B cell (primary cell): ENCODE results near the gene PIK3CA. TPM values are rescaled to one million over a fixed set of nuclear protein-coding genes. Genes with fewer than 3 reads are reported as not detected.

Experiments used
- ATAC-seq: fragments of 200-7000 bp; cut with Tn5 transposase; one replicate; pipeline ENCODE4 v1.10.0; 2021; ENCODE audit warnings: low read depth, mild to moderate bottlenecking, moderate number of reproducible peaks, moderate library complexity
- CTCF ChIA-PET: fragments of 350-600 bp; sonication (Branson Sonifier 250); formaldehyde crosslinking; loops from one replicate; lab custom pipeline; 2021; ENCODE audit warnings: antibody characterized with exemption, inconsistent platforms; lab: Charles Lee
- POLR2A ChIA-PET: fragments of 350-600 bp; sonication (Branson Sonifier 250); formaldehyde crosslinking; loops from one replicate; lab custom pipeline; 2021; ENCODE audit warnings: antibody characterized with exemption; lab: Charles Lee
- DNase-seq: peaks from one replicate; pipeline ENCODE4 v3.0.0; 2013
- H2AFZ ChIP-seq: 2 replicates; pipeline ENCODE4 v1.6.1; 2012; ENCODE audit warnings: mild to moderate bottlenecking, low read depth, low read length; ENCODE audit not compliant: insufficient read depth, poor library complexity, severe bottlenecking
- H3K27ac ChIP-seq, 2 donors: 1 replicate in 1 of 2; 2 replicates in 1 of 2; pipeline ENCODE4 v1.5.1; 2012 to 2013; ENCODE audit warnings: low read length in 2 of 2, mild to moderate bottlenecking in 2 of 2, moderate library complexity in 1 of 2
- H3K27me3 ChIP-seq, 4 experiments: fragments of 200-600 bp in 1 of 4; sonication (generic) in 1 of 4; replicated peaks in 1 of 4; 1 replicate in 2 of 4; 2 replicates in 2 of 4; pipeline versions ENCODE4 v1.6.1 to v1.7.0; 2013 to 2016; ENCODE audit warnings: low read length in 3 of 4, mild to moderate bottlenecking in 2 of 4, mixed read lengths in 1 of 4, moderate library complexity in 1 of 4; ENCODE audit not compliant: insufficient read depth in 4 of 4, control insufficient read depth in 3 of 4; ENCODE audit errors: control extremely low read depth in 1 of 4
- H3K36me3 ChIP-seq, 2 experiments: replicated peaks in 1 of 2; 1 replicate in 1 of 2; 2 replicates in 1 of 2; pipeline versions ENCODE4 v1.6.1 to v1.7.1; 2013; ENCODE audit warnings: low read length in 1 of 2; ENCODE audit not compliant: insufficient read depth in 2 of 2, control insufficient read depth in 1 of 2; ENCODE audit errors: control extremely low read depth in 1 of 2, extremely low read depth in 1 of 2
- H3K4me1 ChIP-seq, 2 donors: fragments of 200-600 bp in 1 of 2; sonication (generic) in 1 of 2; 1 replicate in 1 of 2; 2 replicates in 1 of 2; pipeline versions ENCODE4 v1.5.1 to v1.6.1; 2013 to 2017; ENCODE audit warnings: low read length in 2 of 2; ENCODE audit not compliant: control insufficient read depth in 2 of 2, insufficient read depth in 2 of 2
- H3K4me2 ChIP-seq: replicated peaks from 2 replicates; pipeline ENCODE3; 2012; ENCODE audit warnings: mild to moderate bottlenecking, low read depth, low read length; ENCODE audit not compliant: poor library complexity, severe bottlenecking
- H3K4me3 ChIP-seq, 5 experiments: fragments of 200-600 bp in 1 of 5; sonication (generic) in 1 of 5; 1 replicate in 3 of 5; 2 replicates in 2 of 5; pipeline versions ENCODE4 v1.5.1 to v1.7.0; 2011 to 2016; ENCODE audit warnings: low read length in 4 of 5, mild to moderate bottlenecking in 4 of 5, low read depth in 2 of 5, control low read depth in 1 of 5, moderate library complexity in 1 of 5; ENCODE audit not compliant: insufficient read depth in 1 of 5; ENCODE audit errors: control extremely low read depth in 1 of 5, extremely low read depth in 1 of 5
- H3K79me2 ChIP-seq: fragments of 200-600 bp; sonication (generic); one replicate; pipeline ENCODE4 v1.6.0; 2016; ENCODE audit warnings: low read length; ENCODE audit not compliant: control insufficient read depth, insufficient read depth
- H3K9ac ChIP-seq: fragments of 200-600 bp; sonication (generic); 2 replicates; pipeline ENCODE4 v1.6.1; 2017; ENCODE audit warnings: mild to moderate bottlenecking, low read length, moderate library complexity
- H3K9me3 ChIP-seq, 3 donors: one replicate each; pipeline versions ENCODE4 v1.6.1 to v1.7.1; 2013; ENCODE audit warnings: low read length in 2 of 3; ENCODE audit not compliant: control insufficient read depth in 2 of 3, insufficient read depth in 1 of 3; ENCODE audit errors: control extremely low read depth in 1 of 3
- H4K20me1 ChIP-seq: 2 replicates; pipeline ENCODE4 v1.6.0; 2012; ENCODE audit warnings: mild to moderate bottlenecking, low read length; ENCODE audit not compliant: insufficient read depth, control insufficient read depth, poor library complexity, severe bottlenecking
- H3K27ac Mint-ChIP-seq: one replicate; pipeline ENCODE4 v1.8.0; 2021; ENCODE audit warnings: mixed read lengths
- H3K27me3 Mint-ChIP-seq: one replicate; pipeline ENCODE4 v1.8.0; 2021; ENCODE audit warnings: mixed read lengths
- H3K4me1 Mint-ChIP-seq: one replicate; pipeline ENCODE4 v1.8.0; 2021; ENCODE audit warnings: mixed read lengths
- H3K4me3 Mint-ChIP-seq: one replicate; pipeline ENCODE4 v1.8.0; 2021; ENCODE audit warnings: mixed read lengths
- H3K9me3 Mint-ChIP-seq: one replicate; pipeline ENCODE4 v1.8.0; 2022; ENCODE audit warnings: mixed read lengths; ENCODE audit not compliant: insufficient read depth
- CTCF ChIP-seq: fragments of 200-600 bp; IDR thresholded peaks from one replicate; pipeline ENCODE4 v1.8.0; 2022; ENCODE audit warnings: antibody characterized with exemption, mild to moderate bottlenecking
- EZH2 ChIP-seq: IDR thresholded peaks from 2 replicates; pipeline ENCODE4 v1.6.1; 2012; ENCODE audit warnings: borderline replicate concordance, low read depth, mild to moderate bottlenecking, moderate library complexity, low read length; ENCODE audit not compliant: insufficient read depth, poor library complexity, severe bottlenecking
- WGBS: methylation state at CpG from one replicate; pipeline ENCODE4 v1.1.5; 2013; ENCODE audit warnings: missing lambda C conversion rate; ENCODE audit not compliant: insufficient coverage; 5-methylcytosine and 5-hydroxymethylcytosine counted together
- intact Hi-C: fragments of 100-400 bp; cut with micrococcal nuclease; formaldehyde crosslinking; loops from one replicate; pipeline ENCODE4 v1.10.0; 2022
- polyA plus RNA-seq: library from polyadenylated mRNA; depleted of rRNA; stranded (reverse); fragments of >200 nt; gene quantifications from 2 replicates; pipeline ENCODE4 v1.2.3, GENCODE V29; 2012
- total RNA-seq, 2 donors: library from RNA; stranded (reverse); fragments of 120-200 nt in 1 of 2; gene quantifications; 1 replicate in 1 of 2; 2 replicates in 1 of 2; pipeline versions ENCODE4 v1.2.3 to v1.2.4, GENCODE V29; 2013 to 2022

PIK3CA gene
- total and polyA plus RNA-seq, 2 donors (not counting 1 experiment from before 2014, with no cell fraction given), result 6.4 to 61.8 TPM

DNA sequence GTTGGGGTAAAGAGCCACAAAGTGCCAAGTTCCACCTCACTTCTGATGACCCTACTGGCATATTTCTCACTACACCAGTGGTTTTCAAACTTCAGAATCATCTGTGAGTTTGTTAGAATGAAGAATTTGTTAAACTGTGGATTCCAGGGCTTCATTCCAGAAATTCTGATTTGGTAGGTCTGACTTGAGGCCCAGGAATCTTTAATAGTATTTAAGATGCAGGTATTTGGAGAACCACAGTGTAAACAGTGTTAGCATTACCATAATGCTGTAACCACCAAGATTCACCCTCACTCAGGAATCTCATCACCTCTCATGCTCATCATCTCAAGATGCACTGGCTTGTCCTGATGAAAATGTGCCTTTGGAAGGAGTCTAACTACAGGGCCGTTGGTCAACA, 96.7 kb downstream of the PIK3CA start:
- ATAC-seq, result no peak
- Histone ChIP-seq H3K27ac (no peak overlapping the region), H3K4me1 (no peaks in the 10 kb centered on the region), H3K9me3 (no peaks in the 10 kb centered on the region), H3K4me3 (no peak overlapping the region), H2AFZ (no peak overlapping the region), H3K79me2 (no peaks in the 10 kb centered on the region), H3K27me3 (no peaks in the 10 kb centered on the region), H3K9ac (no peak overlapping the region), H3K36me3 (no peaks in the 10 kb centered on the region), H4K20me1 (no peaks in the 10 kb centered on the region), H3K4me2 (no peak overlapping the region)
- no peak for TF ChIP-seq CTCF
- TF ChIP-seq EZH2, result no peak
- CTCF ChIA-PET, result no interaction called here
- H3K4me3 Mint-ChIP-seq, result no peak overlapping the region
- H3K4me1 Mint-ChIP-seq, result no peaks in the 10 kb centered on the region
- POLR2A ChIA-PET, result no interaction called here
- WGBS, result 100% methylated on average over 1 of the region's 1 CpG
- intact Hi-C loops, result no loop called here
- H3K27me3 Mint-ChIP-seq, result no peaks in the 10 kb centered on the region
- H3K9me3 Mint-ChIP-seq, result no peaks in the 10 kb centered on the region
- no peak for DNase-seq
- H3K27ac Mint-ChIP-seq, result peak overlapping the region; percentile 41

DNA sequence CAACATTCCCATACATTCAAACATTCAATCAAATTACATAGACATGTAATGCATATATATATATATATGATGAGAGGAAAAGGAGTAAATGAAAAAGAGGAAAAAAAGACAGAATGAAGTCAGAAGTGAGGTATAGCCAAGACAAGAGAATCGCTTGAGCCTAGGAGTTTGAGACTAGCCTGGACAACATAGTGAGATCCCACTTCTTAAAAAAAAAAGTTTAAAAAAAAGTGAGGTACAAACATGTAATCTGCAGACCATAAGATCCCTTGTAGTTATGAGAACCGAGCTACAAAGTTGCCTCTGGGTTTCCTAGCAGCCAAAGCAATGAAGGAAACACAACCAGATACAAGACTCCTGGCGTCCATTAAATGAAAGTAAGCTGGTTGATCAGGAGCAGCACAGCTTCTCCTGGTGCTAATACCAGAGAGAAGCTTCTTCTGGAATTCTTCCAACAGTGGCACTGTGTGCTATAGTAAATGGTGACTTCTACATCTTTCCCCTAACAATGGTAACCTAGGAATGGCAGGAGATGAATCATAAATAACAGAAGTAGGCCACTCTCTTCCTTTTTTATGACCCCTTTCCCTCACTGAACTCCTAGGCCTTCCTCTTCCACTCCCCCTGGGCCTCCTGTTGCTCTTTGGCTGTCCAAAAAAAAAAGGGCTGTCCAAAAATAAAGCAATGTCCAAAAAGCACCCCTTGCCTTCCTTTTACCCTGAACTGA, 99.3 kb downstream of the PIK3CA start:
- intact Hi-C loops, result no loop called here

More for the DNA sequence above, 99.3 kb downstream of the PIK3CA start:
- DNase-seq (no peak), ATAC-seq (no peak)
- ChIA-PET CTCF (no interaction called here), POLR2A (no interaction called here)
- no peaks in the 10 kb centered on the region for H3K9me3 Mint-ChIP-seq
- Histone ChIP-seq H3K9ac (no peak overlapping the region), H3K4me2 (no peak overlapping the region), H3K27ac (no peak overlapping the region), H3K36me3 (peaks cover 0 to 3% of the 10 kb centered on the region in 2 experiments), H4K20me1 (no peaks in the 10 kb centered on the region), H3K27me3 (no peaks in the 10 kb centered on the region), H3K4me3 (no peak overlapping the region), H3K4me1 (no peaks in the 10 kb centered on the region), H3K9me3 (no peaks in the 10 kb centered on the region), H3K79me2 (no peaks in the 10 kb centered on the region), H2AFZ (no peak overlapping the region)
- no peak overlapping the region for H3K27ac Mint-ChIP-seq
- TF ChIP-seq CTCF (no peak), EZH2 (no peak)
- WGBS, result no CpG with 5 or more reads among the region's 3 CpGs
- H3K4me3 Mint-ChIP-seq, result no peak overlapping the region
- H3K4me1 Mint-ChIP-seq, result no peaks in the 10 kb centered on the region
- H3K27me3 Mint-ChIP-seq, result no peaks in the 10 kb centered on the region
